Measurements from ENCODE around the gene SEM1. TPM values are rescaled to one million over a fixed set of nuclear protein-coding genes. Genes with fewer than 3 reads are reported as not detected.

The SEM1 gene
- total and polyA plus RNA-seq, 9 of the 15 experiments (the other 6 are each of a cell fraction or from before 2014, with no cell fraction given), result 74.7 to 938 (median 454) TPM

- TF ChIP-seq ZNF280A (IDR thresholded peaks at IDR 0.05; ENCODE audit: low read depth, partially characterized antibody) (no peak), THRAP3 (IDR thresholded peaks at IDR 0.05; ENCODE audit: borderline replicate concordance) (no peak), ZNF311 (CRISPR knock-in tag; IDR thresholded peaks at IDR 0.05) (no peak), ZNF695 (CRISPR knock-in tag; IDR thresholded peaks at IDR 0.05) (no peak), SMARCE1 (IDR thresholded peaks at IDR 0.05) (peak; percentile 58; the same call in 1 of the 2 replicates), ESRRA (IDR thresholded peaks at IDR 0.05; ENCODE audit: borderline replicate concordance, low read depth) (peak; percentile 22; the same call in 1 of the 2 replicates), FOS (IDR thresholded peaks at IDR 0.05; ENCODE audit: extremely low read depth, insufficient read length) (no peak), THAP7 (CRISPR knock-in tag; IDR thresholded peaks at IDR 0.05) (0 out of 2 replicates have a peak, but pooled peaks have one; percentile 32), CHCHD3 (CRISPR knock-in tag; IDR thresholded peaks at IDR 0.05) (no peak), RFX7 (CRISPR knock-in tag; IDR thresholded peaks at IDR 0.05) (no peak), ZNF778 (CRISPR knock-in tag; IDR thresholded peaks at IDR 0.05) (no peak), ZNF24 (IDR thresholded peaks at IDR 0.05) (no peak), RBM25 (IDR thresholded peaks at IDR 0.05; ENCODE audit: low read depth, low read length, severe bottlenecking) (no peak), SMARCC2 (IDR thresholded peaks at IDR 0.05; ENCODE audit: low read depth) (no peak), YBX1 (IDR thresholded peaks at IDR 0.05) (no peak), BRCA1 (IDR thresholded peaks at IDR 0.05) (no peak), BRCA1 (CRISPR knock-in tag; IDR thresholded peaks at IDR 0.05) (no peak), NR3C1 (CRISPR knock-in tag; IDR thresholded peaks at IDR 0.05) (no peak), CREB5 (CRISPR knock-in tag; IDR thresholded peaks at IDR 0.05) (no peak), HMGXB4 (CRISPR knock-in tag; IDR thresholded peaks at IDR 0.05) (peak; percentile 60; the same call in 1 of the 2 replicates)
- TF ChIP-seq, protein P1, sequence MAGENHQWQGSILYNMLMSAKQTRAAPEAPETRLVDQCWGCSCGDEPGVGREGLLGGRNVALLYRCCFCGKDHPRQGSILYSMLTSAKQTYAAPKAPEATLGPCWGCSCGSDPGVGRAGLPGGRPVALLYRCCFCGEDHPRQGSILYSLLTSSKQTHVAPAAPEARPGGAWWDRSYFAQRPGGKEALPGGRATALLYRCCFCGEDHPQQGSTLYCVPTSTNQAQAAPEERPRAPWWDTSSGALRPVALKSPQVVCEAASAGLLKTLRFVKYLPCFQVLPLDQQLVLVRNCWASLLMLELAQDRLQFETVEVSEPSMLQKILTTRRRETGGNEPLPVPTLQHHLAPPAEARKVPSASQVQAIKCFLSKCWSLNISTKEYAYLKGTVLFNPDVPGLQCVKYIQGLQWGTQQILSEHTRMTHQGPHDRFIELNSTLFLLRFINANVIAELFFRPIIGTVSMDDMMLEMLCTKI (IDR thresholded peaks at IDR 0.05; ENCODE audit: partially characterized antibody), result no peak
- TF ChIP-seq, protein P2, sequence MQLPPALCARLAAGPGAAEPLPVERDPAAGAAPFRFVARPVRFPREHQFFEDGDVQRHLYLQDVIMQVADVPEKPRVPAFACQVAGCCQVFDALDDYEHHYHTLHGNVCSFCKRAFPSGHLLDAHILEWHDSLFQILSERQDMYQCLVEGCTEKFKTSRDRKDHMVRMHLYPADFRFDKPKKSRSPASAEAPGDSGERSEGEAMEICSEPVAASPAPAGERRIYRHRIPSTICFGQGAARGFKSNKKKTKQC (CRISPR knock-in tag; IDR thresholded peaks at IDR 0.05), result no peak
Measured at GRCh38 chr7:96709381-96710228, at the start of gene SEM1 (continued).
